ENCODE measurements around the gene LMAN1.

Gene LMAN1

DNA sequence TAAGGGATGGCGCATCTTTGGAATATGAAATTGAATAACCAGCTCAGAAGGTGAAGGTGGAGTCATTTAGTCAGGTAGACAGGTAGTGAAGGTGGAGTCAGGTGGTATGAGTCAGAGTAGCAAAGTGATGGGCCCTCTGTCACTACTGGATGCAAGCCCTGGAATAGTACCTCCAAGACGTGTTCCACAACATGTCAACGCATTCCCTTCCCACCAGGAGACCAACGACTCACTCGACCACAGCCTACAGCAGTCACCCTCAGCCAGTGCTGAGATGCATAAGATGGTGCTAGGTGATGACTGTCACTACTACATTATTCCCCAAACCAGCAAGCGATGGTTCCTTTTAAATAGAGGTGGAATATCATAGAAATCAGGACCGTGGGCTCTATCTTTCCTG is 47.4 kb downstream of the LMAN1 start:
- Histone ChIP-seq H3K27me3 (no peaks in the 10 kb centered on the region; the same call in 1 of the 2 replicates), H3K4me1 (0 out of 2 replicates have a peak, but pooled peaks cover under 1% of the 10 kb centered on the region), H4K20me1 (no peaks in the 10 kb centered on the region), H3K9ac (no peak overlapping the region), H3K9me3 (no peaks in the 10 kb centered on the region), H3K4me2 (no peak overlapping the region), H3K36me3 (no peaks in the 10 kb centered on the region), H3K4me3 (no peak overlapping the region), H3K27ac (no peak overlapping the region)
- TF ChIP-seq Cebpa-rat (IDR thresholded peaks at IDR 0.05): no peak

DNA sequence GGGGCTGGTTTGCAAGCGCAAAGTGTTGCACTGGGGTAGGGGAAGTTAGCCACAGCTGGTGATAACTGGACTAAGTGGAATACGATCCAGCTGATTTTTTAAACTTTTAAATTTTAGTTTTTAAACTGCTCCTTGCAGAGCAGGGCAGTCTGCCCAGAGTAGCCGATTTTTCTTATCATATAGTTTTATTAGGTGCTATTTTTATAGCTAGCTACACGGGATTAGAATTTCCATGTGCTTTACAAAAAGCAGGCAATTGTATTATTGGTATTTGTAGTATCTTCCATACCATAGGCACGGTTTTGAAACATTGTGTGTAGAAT is 50.2 kb downstream of the LMAN1 start:
- Histone ChIP-seq H3K27me3 (no peaks in the 10 kb centered on the region; the same call in 1 of the 2 replicates), H3K4me2 (peak overlapping the region; percentile 71), H3K9me3 (no peaks in the 10 kb centered on the region), H3K4me3 (peak overlapping the region; percentile 57), H4K20me1 (no peaks in the 10 kb centered on the region), H3K4me1 (peaks cover 14% of the 10 kb centered on the region; the same call in 1 of the 2 replicates), H3K9ac (no peak overlapping the region), H3K36me3 (no peaks in the 10 kb centered on the region), H3K27ac (no peak overlapping the region)
- TF ChIP-seq Cebpa-rat (IDR thresholded peaks at IDR 0.05): no peak

DNA sequence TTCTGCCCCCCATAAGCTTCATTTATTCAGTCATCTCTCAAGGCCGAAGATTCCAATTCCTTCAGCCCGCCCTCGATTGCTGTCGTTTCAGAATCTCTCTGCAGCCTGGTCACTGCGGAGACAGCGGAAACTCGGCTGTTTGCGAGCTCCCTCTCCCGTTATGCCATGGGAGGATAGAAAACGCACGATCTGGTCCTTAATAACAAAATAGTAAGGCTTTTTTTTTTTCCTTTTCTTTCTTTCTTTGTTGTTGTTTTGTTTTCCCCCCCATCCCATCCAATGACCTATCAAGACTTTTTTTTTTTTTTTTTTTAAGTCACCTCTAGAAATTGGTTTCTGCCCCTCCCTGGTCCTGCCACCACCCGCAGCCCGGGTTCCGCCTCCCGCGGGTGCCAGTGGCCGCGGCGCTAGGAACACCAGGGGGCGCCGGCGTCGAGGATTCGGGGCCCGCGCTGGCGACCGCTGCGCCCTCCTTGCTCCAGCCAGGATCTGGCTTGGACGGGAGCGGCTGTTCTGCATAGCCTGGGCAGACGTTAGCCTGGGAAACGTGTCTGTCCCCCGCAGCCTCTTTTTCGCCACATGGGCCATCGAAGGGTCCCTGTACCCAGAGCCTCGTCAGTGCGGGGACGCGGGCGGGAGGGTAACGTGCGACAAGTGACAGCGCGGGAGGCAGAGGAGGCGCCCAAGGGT is 50.7 kb downstream of the LMAN1 start:
- Histone ChIP-seq H4K20me1 (no peaks in the 10 kb centered on the region), H3K4me1 (peaks cover 14% of the 10 kb centered on the region; the same call in 1 of the 2 replicates), H3K9me3 (no peaks in the 10 kb centered on the region), H3K4me2 (peak overlapping the region; percentile 71), H3K36me3 (no peaks in the 10 kb centered on the region), H3K9ac (no peak overlapping the region), H3K4me3 (peak overlapping the region; percentile 57), H3K27ac (no peak overlapping the region), H3K27me3 (no peaks in the 10 kb centered on the region; the same call in 1 of the 2 replicates)
- TF ChIP-seq Cebpa-rat (IDR thresholded peaks at IDR 0.05): no peak

DNA sequence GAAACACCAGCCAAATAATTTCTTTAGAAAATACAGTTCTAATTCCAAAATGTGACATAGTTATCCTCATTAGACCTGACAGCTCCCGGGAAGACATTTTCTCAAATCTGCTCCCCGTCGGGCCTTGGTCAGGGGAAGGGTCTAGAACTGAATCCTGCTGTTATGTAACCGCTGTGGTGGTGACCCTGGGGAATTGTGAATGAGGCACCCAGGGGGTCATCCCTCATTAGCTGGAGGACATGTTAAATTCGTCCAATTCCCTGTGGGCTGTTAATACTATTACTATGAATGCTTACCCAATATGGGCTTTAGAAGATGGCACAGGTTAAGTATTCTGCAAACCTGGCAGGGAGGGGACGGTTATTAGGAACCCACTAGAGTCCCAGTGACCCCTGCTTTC is 52.4 kb downstream of the LMAN1 start:
- H3K9me3 ChIP-seq: no peaks in the 10 kb centered on the region
- H3K4me2 ChIP-seq: no peak overlapping the region
- H3K9ac ChIP-seq: no peak overlapping the region
- peaks cover 14% of the 10 kb centered on the region; the same call in 1 of the 2 replicates for H3K4me1 ChIP-seq
- no peaks in the 10 kb centered on the region for H4K20me1 ChIP-seq
- H3K27me3 ChIP-seq: no peaks in the 10 kb centered on the region; the same call in 1 of the 2 replicates
- H3K4me3 ChIP-seq: no peak overlapping the region
- H3K36me3 ChIP-seq: no peaks in the 10 kb centered on the region
- H3K27ac ChIP-seq: no peak overlapping the region
- TF ChIP-seq Cebpa-rat (IDR thresholded peaks at IDR 0.05): no peak

- no peaks in the 10 kb centered on the region; the same call in 1 of the 2 replicates for H3K27me3 ChIP-seq
- no peaks in the 10 kb centered on the region for H3K9me3 ChIP-seq
- H3K4me2 ChIP-seq: peak overlapping the region; percentile 43; the same call in 1 of the 2 replicates
- H3K36me3 ChIP-seq: no peaks in the 10 kb centered on the region
- peaks cover 14% of the 10 kb centered on the region; the same call in 1 of the 2 replicates for H3K4me1 ChIP-seq
- no peaks in the 10 kb centered on the region for H4K20me1 ChIP-seq
- H3K4me3 ChIP-seq: no peak overlapping the region
- no peak for TF ChIP-seq Cebpa-rat (IDR thresholded peaks at IDR 0.05)
- H3K27ac ChIP-seq: no peak overlapping the region
- H3K9ac ChIP-seq: no peak overlapping the region
Observed at GRCh38 chr18:59305295-59305694, 53.8 kb downstream of the LMAN1 start.

DNA sequence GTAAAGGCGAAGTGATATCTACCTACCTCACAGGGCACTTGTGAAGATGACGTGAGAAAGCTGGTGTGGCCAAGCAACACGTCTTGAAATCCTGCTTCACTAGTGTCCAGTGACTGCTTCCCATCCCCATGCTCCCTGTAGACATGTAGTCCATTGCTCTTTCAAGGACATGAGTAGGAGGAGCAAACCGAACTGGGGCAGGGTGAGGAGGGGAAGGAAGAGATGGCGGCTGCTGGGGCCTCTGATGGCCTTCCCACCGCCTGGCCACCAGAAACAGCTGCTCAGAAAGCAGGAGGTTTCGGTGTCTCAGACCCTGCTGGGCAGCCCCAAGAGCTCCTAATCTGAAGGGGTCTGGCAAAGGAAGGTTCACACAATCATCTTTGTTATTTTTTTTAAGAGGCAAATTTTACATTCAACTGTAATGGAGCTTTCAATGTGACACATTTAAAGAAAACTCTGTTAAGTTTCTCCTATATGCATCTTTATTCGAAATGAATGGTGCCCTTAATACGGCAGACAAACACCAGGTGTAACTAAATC is 55.3 kb downstream of the LMAN1 start:
- Histone ChIP-seq H3K4me3 (no peak overlapping the region), H3K9ac (no peak overlapping the region), H4K20me1 (no peaks in the 10 kb centered on the region), H3K27ac (no peak overlapping the region), H3K4me1 (peaks cover 14% of the 10 kb centered on the region; the same call in 1 of the 2 replicates), H3K9me3 (no peaks in the 10 kb centered on the region), H3K27me3 (no peaks in the 10 kb centered on the region), H3K4me2 (no peak overlapping the region), H3K36me3 (no peaks in the 10 kb centered on the region)
- no peak for TF ChIP-seq Cebpa-rat (IDR thresholded peaks at IDR 0.05)

DNA sequence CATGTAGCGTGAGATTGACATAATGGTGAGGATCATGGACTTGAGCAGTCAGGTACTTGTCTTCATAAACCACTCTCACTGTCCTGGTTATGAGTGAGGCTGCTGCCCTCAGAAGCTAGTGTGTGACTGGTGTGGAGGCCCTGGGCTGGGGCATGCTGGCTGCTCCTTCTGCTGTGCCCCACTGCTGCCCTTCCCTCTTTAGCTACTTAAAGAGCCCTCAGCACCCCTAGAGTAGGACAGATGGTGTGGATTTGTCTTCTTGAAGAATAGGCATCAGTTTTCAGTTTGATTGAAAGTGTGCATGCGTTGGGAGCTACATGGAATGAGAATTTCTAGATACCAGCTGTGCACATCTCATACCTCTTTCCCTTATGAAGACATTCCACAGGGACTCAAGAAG is 56.1 kb downstream of the LMAN1 start:
- no peaks in the 10 kb centered on the region for H4K20me1 ChIP-seq

GRCh38 chr18:59301929-59302328 is 57.1 kb downstream of the LMAN1 start:
- H3K9ac ChIP-seq: no peak overlapping the region
- no peak for TF ChIP-seq Cebpa-rat (IDR thresholded peaks at IDR 0.05)
- no peak overlapping the region for H3K4me3 ChIP-seq
- H4K20me1 ChIP-seq: no peaks in the 10 kb centered on the region
- H3K9me3 ChIP-seq: no peaks in the 10 kb centered on the region
- H3K4me1 ChIP-seq: peaks cover 14% of the 10 kb centered on the region; the same call in 1 of the 2 replicates
- H3K36me3 ChIP-seq: no peaks in the 10 kb centered on the region
- no peak overlapping the region for H3K27ac ChIP-seq
- no peak overlapping the region for H3K4me2 ChIP-seq
- no peaks in the 10 kb centered on the region for H3K27me3 ChIP-seq

More for the DNA sequence above, 56.1 kb downstream of the LMAN1 start:
- no peaks in the 10 kb centered on the region for H3K9me3 ChIP-seq
- no peak overlapping the region for H3K27ac ChIP-seq
- H3K4me2 ChIP-seq: no peak overlapping the region
- H3K36me3 ChIP-seq: no peaks in the 10 kb centered on the region
- no peak overlapping the region for H3K9ac ChIP-seq
- no peak overlapping the region for H3K4me3 ChIP-seq
- TF ChIP-seq Cebpa-rat (IDR thresholded peaks at IDR 0.05): no peak
- peaks cover 14% of the 10 kb centered on the region; the same call in 1 of the 2 replicates for H3K4me1 ChIP-seq
- H3K27me3 ChIP-seq: no peaks in the 10 kb centered on the region

GRCh38 chr18:59300676-59301285 is 58.3 kb downstream of the LMAN1 start:
- no peaks in the 10 kb centered on the region for H3K9me3 ChIP-seq
- no peak overlapping the region for H3K9ac ChIP-seq
- H3K27ac ChIP-seq: no peak overlapping the region
- H3K4me2 ChIP-seq: no peak overlapping the region
- H4K20me1 ChIP-seq: no peaks in the 10 kb centered on the region
- no peaks in the 10 kb centered on the region for H3K36me3 ChIP-seq
- peaks cover 4% of the 10 kb centered on the region; the same call in 1 of the 2 replicates for H3K4me1 ChIP-seq
- no peaks in the 10 kb centered on the region for H3K27me3 ChIP-seq
- no peak overlapping the region for H3K4me3 ChIP-seq
- TF ChIP-seq Cebpa-rat (IDR thresholded peaks at IDR 0.05): no peak

DNA sequence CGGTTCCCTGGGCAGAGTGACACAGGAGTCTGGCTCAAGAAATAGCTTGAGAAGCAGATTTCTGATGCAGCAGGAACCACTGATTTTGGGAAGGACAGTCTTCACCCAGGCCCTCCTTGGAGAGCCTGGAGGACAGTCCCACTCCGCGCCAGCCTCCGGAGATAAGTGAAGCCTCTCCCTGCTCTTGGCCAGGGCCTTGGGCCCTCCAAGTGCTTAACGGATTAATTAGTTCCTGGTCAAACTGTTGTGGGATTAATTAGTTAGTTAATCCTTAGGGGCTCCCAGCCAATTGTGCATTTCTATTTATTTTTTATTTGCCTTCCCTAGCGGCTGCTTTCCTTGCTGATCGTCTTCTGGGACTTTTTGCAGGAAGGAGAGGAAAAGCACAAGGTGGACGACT is 60.2 kb downstream of the LMAN1 start:
- no peak for TF ChIP-seq Cebpa-rat (IDR thresholded peaks at IDR 0.05)
- H3K36me3 ChIP-seq: no peaks in the 10 kb centered on the region
- no peaks in the 10 kb centered on the region for H3K9me3 ChIP-seq
- H3K4me2 ChIP-seq: no peak overlapping the region
- no peak overlapping the region for H3K9ac ChIP-seq
- no peak overlapping the region for H3K4me3 ChIP-seq
- no peak overlapping the region for H3K27ac ChIP-seq
- H4K20me1 ChIP-seq: no peaks in the 10 kb centered on the region
- no peaks in the 10 kb centered on the region for H3K27me3 ChIP-seq
- no peaks in the 10 kb centered on the region for H3K4me1 ChIP-seq
